ENCODE data around the gene AP1M2.

DNA sequence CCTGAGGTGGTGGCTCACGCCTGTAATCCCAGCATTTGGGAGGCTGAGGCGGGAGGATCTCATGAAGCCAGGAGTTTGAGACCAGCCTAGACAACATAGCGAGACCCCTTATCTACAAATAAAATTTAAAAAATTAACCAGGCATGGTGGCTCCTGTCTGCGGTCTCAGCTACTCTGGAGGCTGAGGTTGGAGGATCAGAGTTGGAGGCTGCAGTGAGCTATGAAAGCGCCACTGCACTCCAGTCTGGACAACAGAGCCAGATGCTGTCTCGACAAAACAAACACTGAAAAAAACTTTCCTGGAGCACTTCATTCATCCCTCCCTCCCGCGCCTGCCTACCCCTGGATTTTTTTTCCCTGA, 44.1 kb downstream of the AP1M2 start:
- TF ChIP-seq KDM5A (IDR thresholded peaks at IDR 0.05): no peak
- TF ChIP-seq, protein P1, sequence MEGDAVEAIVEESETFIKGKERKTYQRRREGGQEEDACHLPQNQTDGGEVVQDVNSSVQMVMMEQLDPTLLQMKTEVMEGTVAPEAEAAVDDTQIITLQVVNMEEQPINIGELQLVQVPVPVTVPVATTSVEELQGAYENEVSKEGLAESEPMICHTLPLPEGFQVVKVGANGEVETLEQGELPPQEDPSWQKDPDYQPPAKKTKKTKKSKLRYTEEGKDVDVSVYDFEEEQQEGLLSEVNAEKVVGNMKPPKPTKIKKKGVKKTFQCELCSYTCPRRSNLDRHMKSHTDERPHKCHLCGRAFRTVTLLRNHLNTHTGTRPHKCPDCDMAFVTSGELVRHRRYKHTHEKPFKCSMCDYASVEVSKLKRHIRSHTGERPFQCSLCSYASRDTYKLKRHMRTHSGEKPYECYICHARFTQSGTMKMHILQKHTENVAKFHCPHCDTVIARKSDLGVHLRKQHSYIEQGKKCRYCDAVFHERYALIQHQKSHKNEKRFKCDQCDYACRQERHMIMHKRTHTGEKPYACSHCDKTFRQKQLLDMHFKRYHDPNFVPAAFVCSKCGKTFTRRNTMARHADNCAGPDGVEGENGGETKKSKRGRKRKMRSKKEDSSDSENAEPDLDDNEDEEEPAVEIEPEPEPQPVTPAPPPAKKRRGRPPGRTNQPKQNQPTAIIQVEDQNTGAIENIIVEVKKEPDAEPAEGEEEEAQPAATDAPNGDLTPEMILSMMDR (IDR thresholded peaks at IDR 0.05): no peak
- no peak for TF ChIP-seq POLR2A (IDR thresholded peaks at IDR 0.05; ENCODE audit: low read length)
- no peak for TF ChIP-seq MAFK (IDR thresholded peaks at IDR 0.05; ENCODE audit: partially characterized antibody)
- no peak for TF ChIP-seq MAZ (IDR thresholded peaks at IDR 0.05; ENCODE audit: borderline replicate concordance, low read depth, low read length)
- no peak for TF ChIP-seq JUNB (IDR thresholded peaks at IDR 0.05)
